Coronary artery (tissue), 2 donors: ENCODE data around the gene PIK3CD.

ENCODE experiments used
- DNase-seq: peaks from one replicate; pipeline ENCODE4 v3.0.0-alpha.2; 2017; ENCODE audit warnings: low spot score
- H3K27ac ChIP-seq, 2 donors: fragments of 200-600 bp; sonication (generic); one replicate each; pipeline ENCODE4 v1.5.1; 2016 to 2019
- H3K4me3 ChIP-seq: fragments of 200-600 bp; sonication (generic); 2 replicates; pipeline ENCODE4 v1.5.1; 2016; ENCODE audit warnings: mild to moderate bottlenecking, moderate library complexity
- CTCF ChIP-seq: fragments of 200-600 bp; sonication (generic); IDR thresholded peaks from one replicate; pipeline ENCODE4 v1.5.1; 2019; ENCODE audit warnings: antibody characterized with exemption

PIK3CD gene

GRCh38 chr1:9731561-9731960 is 80.0 kb downstream of the PIK3CD start:
- no peak for TF ChIP-seq CTCF

GRCh38 chr1:9732123-9732971 is 80.8 kb downstream of the PIK3CD start:
- DNase-seq, result no peak
- H3K4me3 ChIP-seq, result no peak overlapping the region
- no peak for TF ChIP-seq CTCF
- H3K27ac ChIP-seq, result no peak overlapping the region

More at GRCh38 chr1:9731561-9731960, 80.0 kb downstream of the PIK3CD start:
- H3K27ac ChIP-seq, result no peak overlapping the region
- no peak overlapping the region for H3K4me3 ChIP-seq
- no peak for DNase-seq

- no peak for TF ChIP-seq CTCF
- DNase-seq, result no peak
- Histone ChIP-seq H3K4me3 (no peak overlapping the region), H3K27ac (no peak overlapping the region)
These were observed 81.7 kb downstream of the PIK3CD start for GRCh38 chr1:9733160-9733789.

- H3K27ac ChIP-seq, result no peak overlapping the region
- no peak overlapping the region for H3K4me3 ChIP-seq
- TF ChIP-seq CTCF, result no peak
- DNase-seq, result no peak
These were observed 84.3 kb downstream of the PIK3CD start for GRCh38 chr1:9735800-9736199.

- no peak for DNase-seq
- no peak overlapping the region for H3K4me3 ChIP-seq
- no peak for TF ChIP-seq CTCF
- no peak overlapping the region for H3K27ac ChIP-seq
These were observed 84.7 kb downstream of the PIK3CD start for GRCh38 chr1:9736241-9736640.

- no peak for DNase-seq
- TF ChIP-seq CTCF, result no peak
- H3K27ac ChIP-seq, result no peak overlapping the region
These were observed 85.5 kb downstream of the PIK3CD start for GRCh38 chr1:9737057-9737456.

GRCh38 chr1:9737671-9738070 is 86.1 kb downstream of the PIK3CD start:
- DNase-seq, result no peak
- no peak overlapping the region for H3K27ac ChIP-seq
- H3K4me3 ChIP-seq, result no peak overlapping the region
- no peak for TF ChIP-seq CTCF

More at GRCh38 chr1:9737057-9737456, 85.5 kb downstream of the PIK3CD start:
- no peak overlapping the region for H3K4me3 ChIP-seq
